Activated T-cell treated with anti-CD3 and anti-CD28 coated beads for 48 hours (primary cell): Measurements from ENCODE around the gene USP27X.
A peak's percentile ranks its signal among the peaks of the same experiment; 100 is the strongest.

Experiments used
- DNase-seq: peaks from one replicate; pipeline ENCODE4 v3.0.0-alpha.2; 2020; ENCODE audit warnings: low read depth

USP27X gene

GRCh38 chrX:49878834-49879655, at the start of gene USP27X:
Gene USP27X (plus strand): TSS chrX:49879484. CDS start chrX:49880308, 824 bp downstream.
- peak; percentile 48 for DNase-seq

GRCh38 chrX:49838374-49838773, 40.9 kb upstream of the USP27X start:
- DNase-seq, result no peak

- peak; percentile 37 for DNase-seq
Measured at GRCh38 chrX:49840679-49841078, 38.6 kb upstream of the USP27X start.

- DNase-seq, result no peak
Measured at GRCh38 chrX:49842621-49843020, 36.7 kb upstream of the USP27X start.

GRCh38 chrX:49844611-49845010, 34.7 kb upstream of the USP27X start:
- no peak for DNase-seq

GRCh38 chrX:49845701-49846403, 33.4 kb upstream of the USP27X start:
- no peak for DNase-seq

- no peak for DNase-seq
Measured at GRCh38 chrX:49846522-49846921, 32.8 kb upstream of the USP27X start.

- no peak for DNase-seq
Measured at GRCh38 chrX:49848275-49848674, 31.0 kb upstream of the USP27X start.

GRCh38 chrX:49850028-49850427, 29.3 kb upstream of the USP27X start:
- DNase-seq, result no peak

GRCh38 chrX:49853661-49854060, 25.6 kb upstream of the USP27X start:
- no peak for DNase-seq

- DNase-seq, result no peak
Measured at GRCh38 chrX:49856819-49857218, 22.5 kb upstream of the USP27X start.

GRCh38 chrX:49858341-49858740, 20.9 kb upstream of the USP27X start:
- no peak for DNase-seq

GRCh38 chrX:49859491-49859890, 19.8 kb upstream of the USP27X start:
- DNase-seq, result no peak

- no peak for DNase-seq
Measured at GRCh38 chrX:49860867-49861535, 18.3 kb upstream of the USP27X start.

- DNase-seq, result no peak
Measured at GRCh38 chrX:49862093-49862492, 17.2 kb upstream of the USP27X start.

- no peak for DNase-seq
Measured at GRCh38 chrX:49868739-49869138, 10.5 kb upstream of the USP27X start.

- no peak for DNase-seq
Measured at GRCh38 chrX:49876750-49877149, 2.5 kb upstream of the USP27X start.

GRCh38 chrX:49877397-49878101, 1.7 kb upstream of the USP27X start:
- DNase-seq, result no peak

- DNase-seq, result no peak
Measured at GRCh38 chrX:49878128-49878833, 1.0 kb upstream of the USP27X start.

- DNase-seq, result no peak
Measured at GRCh38 chrX:49879656-49880277, 483 bp downstream of the USP27X start.

- DNase-seq, result no peak
Measured at GRCh38 chrX:49880668-49881067, 1.4 kb downstream of the USP27X start.
